ENCODE measurements around the gene SEMA5B. TPM values are rescaled to one million over a fixed set of nuclear protein-coding genes. Genes with fewer than 3 reads are reported as not detected.
A peak's percentile ranks its signal among the peaks of the same experiment; 100 is the strongest.

Gene SEMA5B
- total RNA-seq, 2 experiments from 2014 or later: 0.30 TPM; not detected in 1

DNA sequence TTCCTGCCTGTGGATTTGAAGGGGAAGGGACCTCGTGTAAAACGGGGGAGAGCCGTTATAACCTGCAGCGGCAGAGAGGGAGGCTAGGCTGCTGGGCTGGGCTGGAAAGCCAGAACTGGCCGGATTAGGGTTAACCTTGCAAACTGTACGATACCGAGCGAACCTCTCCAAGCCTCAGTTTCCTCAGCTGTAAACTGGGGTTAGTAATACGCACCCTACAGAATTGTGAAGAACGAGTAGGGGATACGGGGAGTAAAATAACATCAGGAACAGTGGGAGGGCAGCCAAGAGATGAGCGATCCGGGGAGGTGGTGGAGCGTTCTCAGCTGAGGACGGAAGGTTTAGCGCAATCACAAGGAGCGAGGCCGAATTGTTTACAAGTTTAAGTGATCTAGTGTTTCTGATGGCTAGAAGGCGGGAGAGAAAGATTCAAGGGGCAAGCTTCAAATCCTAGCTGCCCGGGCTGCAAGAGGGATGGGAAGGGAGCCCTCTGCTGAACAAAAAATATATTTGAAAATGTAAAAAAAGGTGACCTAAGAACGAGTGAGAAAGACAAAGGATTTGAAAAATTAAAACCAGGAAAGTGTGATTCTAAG is 768 bp upstream of the SEMA5B start:
- DNase-seq: peak; percentile 22
- Mint-ChIP-seq H3K4me3 (peak overlapping the region; percentile 33), H3K36me3 (ENCODE audit: low read depth) (no peaks in the 10 kb centered on the region), H3K27me3 (peaks cover 36% of the 10 kb centered on the region), H3K4me1 (peaks cover 16% of the 10 kb centered on the region), H3K9me3 (no peaks in the 10 kb centered on the region), H3K27ac (no peak overlapping the region)
- ChIA-PET POLR2A (no interaction called here), CTCF (interaction anchor here (0.8 to 2.5 kb wide), 13 partner anchors 9 to 273 kb away, joined by 3 to 23 read pairs (median 4); no protein-coding TSS in a partner anchor)

DNA sequence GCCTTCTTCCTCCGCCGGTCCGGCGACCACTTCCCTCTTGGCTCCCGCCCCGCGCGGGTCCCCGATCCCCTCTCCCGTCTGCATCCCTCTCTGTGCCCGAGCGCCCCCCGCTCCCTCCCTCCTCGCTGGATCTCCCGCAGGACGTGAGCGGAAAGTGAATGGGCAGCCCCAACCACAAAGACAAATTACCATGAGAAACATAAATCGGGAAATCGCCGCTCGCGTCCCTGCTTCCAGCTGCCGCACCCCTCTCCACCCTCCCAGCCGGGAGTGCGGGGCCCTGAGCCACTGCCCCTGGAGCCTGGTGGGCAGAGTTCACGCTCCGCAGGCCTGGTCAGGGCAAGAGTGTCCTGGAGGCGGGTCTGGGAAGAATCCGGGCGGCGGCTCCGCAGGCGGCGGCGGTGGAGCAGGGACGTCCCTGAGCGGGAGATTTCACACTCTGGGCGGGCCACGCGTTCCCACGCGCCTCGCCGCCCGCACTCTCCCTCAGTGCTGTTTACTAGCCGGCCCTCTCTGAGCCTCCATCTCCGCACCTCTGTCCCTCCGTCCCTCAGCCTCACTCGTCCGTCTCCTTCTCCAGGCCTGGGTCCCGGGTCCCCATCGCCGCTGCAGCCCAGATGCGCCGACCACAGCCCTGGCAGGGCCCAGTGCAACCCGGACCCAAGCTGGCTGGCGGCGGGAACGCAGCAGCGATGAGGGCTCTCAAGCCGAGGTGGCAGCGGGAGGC is 835 bp downstream of the SEMA5B start:
- peaks cover 51% of the 10 kb centered on the region for H3K27me3 Mint-ChIP-seq
- peaks cover 16% of the 10 kb centered on the region for H3K4me1 Mint-ChIP-seq
- POLR2A ChIA-PET: no interaction called here
- no peaks in the 10 kb centered on the region for H3K9me3 Mint-ChIP-seq
- DNase-seq: no peak
- H3K36me3 Mint-ChIP-seq (ENCODE audit: low read depth): no peaks in the 10 kb centered on the region
- H3K4me3 Mint-ChIP-seq: peak overlapping the region; percentile 3
- no peak overlapping the region for H3K27ac Mint-ChIP-seq
- CTCF ChIA-PET: interaction anchor here (0.7 to 2.5 kb wide), 6 partner anchors 35 to 276 kb away, joined by 3 to 23 read pairs (median 4); no protein-coding TSS in a partner anchor

DNA sequence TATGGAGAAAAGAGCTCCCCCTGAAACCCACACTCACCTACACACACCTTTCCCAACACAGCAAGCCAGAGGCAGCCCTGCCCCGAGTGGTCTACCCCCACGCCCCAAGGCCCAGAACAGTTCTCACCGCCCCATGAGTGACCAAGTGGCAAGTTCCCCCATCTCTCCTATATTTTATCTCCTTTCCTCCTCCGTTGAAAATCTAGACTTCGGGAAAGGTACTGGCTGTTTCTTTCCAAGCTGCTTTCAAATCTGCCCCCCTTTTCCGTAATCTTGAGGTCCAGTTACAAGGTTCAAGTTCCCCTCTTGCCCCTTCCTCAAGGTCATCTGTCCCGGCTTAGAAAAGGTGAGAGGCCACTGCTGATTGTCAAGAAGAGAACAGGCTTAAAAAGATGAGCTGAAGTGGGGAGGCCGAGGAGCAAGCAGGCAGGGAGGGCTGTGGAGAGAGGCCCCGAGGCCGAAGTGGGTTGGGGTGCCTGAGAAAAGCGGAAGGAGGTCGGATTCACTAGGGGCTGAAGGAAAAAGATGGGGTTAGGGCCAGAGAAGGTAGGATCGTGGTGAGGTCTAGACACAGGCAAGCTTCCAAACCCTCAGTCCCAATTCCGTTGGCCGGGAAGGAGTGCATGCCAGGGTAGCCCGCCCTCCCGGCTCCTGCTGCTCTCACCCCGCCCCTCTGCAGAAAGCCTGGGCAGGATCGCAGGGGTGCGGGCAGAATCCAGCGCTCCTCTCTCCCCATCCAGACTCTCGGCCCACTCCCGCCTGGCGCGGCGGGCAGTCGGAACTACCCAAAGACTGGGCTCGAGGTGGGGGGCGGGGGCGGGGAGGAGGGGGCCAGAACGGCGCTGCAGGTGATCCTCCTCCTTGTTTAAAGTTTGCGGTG is 1.7 kb downstream of the SEMA5B start:
- Mint-ChIP-seq H3K4me3 (peak overlapping the region; percentile 30), H3K27ac (no peak overlapping the region), H3K4me1 (peaks cover 16% of the 10 kb centered on the region), H3K9me3 (no peaks in the 10 kb centered on the region), H3K27me3 (peaks cover 58% of the 10 kb centered on the region), H3K36me3 (ENCODE audit: low read depth) (no peaks in the 10 kb centered on the region)
- DNase-seq: no peak
- ChIA-PET CTCF (interaction anchor here (2.3 kb wide), 1 partner anchor 271 kb away, joined by 9 read pairs; no protein-coding TSS in a partner anchor), POLR2A (no interaction called here)

DNA sequence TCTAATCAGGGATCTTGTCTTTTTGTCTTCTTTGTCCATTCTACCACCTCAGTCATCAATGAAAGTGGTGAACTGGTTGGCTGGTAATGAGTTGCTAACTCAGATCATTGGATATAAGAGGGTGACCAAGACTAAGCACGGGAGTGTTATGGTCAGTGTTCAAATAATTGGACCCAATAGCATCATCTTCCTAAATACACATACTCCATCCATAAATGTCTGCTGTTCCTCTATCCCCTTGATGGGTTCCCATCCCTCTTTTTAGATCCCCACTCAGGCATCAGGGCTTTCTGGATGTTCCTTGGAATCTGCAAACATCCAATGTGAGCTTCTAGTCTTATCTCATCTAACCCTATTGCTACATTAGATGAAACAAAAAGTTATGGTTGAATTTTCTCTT is 3.5 kb downstream of the SEMA5B start:
- Mint-ChIP-seq H3K4me1 (peaks cover 16% of the 10 kb centered on the region), H3K27me3 (peaks cover 69% of the 10 kb centered on the region), H3K27ac (no peak overlapping the region), H3K4me3 (no peak overlapping the region), H3K36me3 (ENCODE audit: low read depth) (no peaks in the 10 kb centered on the region), H3K9me3 (no peaks in the 10 kb centered on the region)
- ChIA-PET CTCF (interaction anchor here (2.3 kb wide), 1 partner anchor 269 kb away, joined by 9 read pairs; no protein-coding TSS in a partner anchor), POLR2A (no interaction called here)
- no peak for DNase-seq

DNA sequence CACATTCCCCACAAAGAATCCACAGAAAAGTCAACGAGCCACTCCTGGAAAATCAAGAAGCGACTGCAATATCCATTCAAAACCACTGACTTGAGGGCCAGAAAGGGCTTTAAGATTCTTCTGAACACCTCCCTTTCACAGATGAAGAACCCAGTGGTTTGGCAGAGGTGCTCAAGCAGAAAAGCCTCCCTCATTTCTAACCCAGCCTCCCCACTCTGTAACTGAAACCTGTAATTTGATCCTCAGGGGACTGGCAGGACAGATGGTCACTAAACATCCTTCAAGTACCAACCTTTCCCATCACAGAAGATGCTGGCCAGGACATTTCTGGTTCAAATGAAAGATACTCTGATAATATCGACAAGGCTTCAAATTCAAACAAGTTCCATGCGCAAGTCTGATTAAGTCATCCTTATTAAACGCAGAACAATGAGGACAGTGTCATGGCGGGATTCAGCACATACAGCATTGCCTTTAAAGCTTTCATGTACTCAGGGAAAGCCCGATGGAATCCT is 5.5 kb downstream of the SEMA5B start:
- H3K27ac Mint-ChIP-seq: no peak overlapping the region
- H3K36me3 Mint-ChIP-seq (ENCODE audit: low read depth): no peaks in the 10 kb centered on the region
- H3K27me3 Mint-ChIP-seq: peaks cover 80% of the 10 kb centered on the region
- peaks cover 9% of the 10 kb centered on the region for H3K4me1 Mint-ChIP-seq
- POLR2A ChIA-PET: no interaction called here
- H3K9me3 Mint-ChIP-seq: no peaks in the 10 kb centered on the region
- CTCF ChIA-PET: no interaction called here
- no peak overlapping the region for H3K4me3 Mint-ChIP-seq
- no peak for DNase-seq

DNA sequence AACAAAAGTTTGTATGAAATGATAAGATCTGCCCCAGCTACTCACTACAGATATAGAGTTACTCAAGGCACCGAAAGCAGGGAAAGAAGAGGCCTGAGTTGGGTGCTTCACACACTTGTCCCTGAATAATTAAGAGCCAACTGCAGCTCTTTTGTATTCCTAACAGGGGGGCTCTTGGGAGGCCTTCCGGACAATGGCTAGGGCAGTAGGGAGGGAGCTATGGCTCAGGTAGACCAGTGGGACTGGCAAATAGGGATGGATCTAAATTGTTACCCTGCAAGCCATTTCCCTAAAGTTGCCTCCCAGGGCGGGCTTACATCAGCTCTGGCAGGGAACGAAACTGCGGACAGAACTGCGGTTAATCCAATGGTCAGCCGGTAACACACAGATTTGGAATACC is 6.2 kb downstream of the SEMA5B start:
- H3K4me3 Mint-ChIP-seq: no peak overlapping the region
- CTCF ChIA-PET: no interaction called here
- peaks cover 74% of the 10 kb centered on the region for H3K27me3 Mint-ChIP-seq
- H3K4me1 Mint-ChIP-seq: peaks cover 4% of the 10 kb centered on the region
- DNase-seq: no peak
- POLR2A ChIA-PET: no interaction called here
- H3K9me3 Mint-ChIP-seq: no peaks in the 10 kb centered on the region
- H3K27ac Mint-ChIP-seq: no peak overlapping the region
- H3K36me3 Mint-ChIP-seq (ENCODE audit: low read depth): no peaks in the 10 kb centered on the region

DNA sequence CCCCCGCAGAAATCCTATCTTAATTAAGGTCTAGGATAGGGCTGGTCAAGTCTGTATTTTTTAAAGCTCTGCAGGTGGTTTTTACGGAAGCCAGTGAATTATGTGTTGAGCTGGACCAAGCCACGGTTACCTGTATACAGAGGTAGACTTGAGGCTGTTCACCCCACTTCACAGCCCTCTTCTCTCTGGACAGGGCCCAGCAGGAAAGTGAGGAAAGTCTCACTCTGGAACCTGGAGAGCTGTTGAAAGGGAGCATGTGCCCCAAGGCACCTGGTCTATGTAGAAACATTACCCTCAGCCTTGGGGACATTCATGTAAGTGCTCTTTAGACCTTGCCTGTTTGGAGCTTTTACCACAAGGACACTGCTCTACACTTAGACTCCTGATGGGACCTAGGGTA is 6.9 kb downstream of the SEMA5B start:
- Mint-ChIP-seq H3K27me3 (peaks cover 69% of the 10 kb centered on the region), H3K9me3 (no peaks in the 10 kb centered on the region), H3K27ac (no peak overlapping the region), H3K4me1 (peaks cover under 1% of the 10 kb centered on the region), H3K4me3 (no peak overlapping the region), H3K36me3 (ENCODE audit: low read depth) (no peaks in the 10 kb centered on the region)
- POLR2A ChIA-PET: no interaction called here
- CTCF ChIA-PET: interaction anchor here (1.2 kb wide), 1 partner anchor 11 kb away, joined by 4 read pairs; no protein-coding TSS in a partner anchor
- DNase-seq: no peak

DNA sequence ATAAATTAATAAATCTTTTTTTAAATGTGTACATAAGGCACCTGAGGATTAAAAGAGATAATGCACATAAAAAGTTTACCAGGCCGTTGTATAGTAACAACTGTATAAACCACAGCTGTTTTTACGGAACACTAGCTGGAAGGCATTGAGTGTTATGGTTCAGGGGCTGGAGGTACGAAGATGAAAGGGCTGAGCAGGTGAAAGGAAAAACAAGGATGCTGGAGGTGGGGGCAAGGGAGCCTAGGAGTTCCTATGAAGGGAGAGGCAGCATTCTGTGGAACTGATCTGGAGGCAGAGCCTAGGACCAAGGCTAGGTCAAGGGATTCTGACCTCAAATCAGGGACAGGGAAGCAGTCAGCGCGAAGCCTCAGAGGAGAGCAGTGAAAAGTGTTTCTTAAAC is 8.0 kb downstream of the SEMA5B start:
- Mint-ChIP-seq H3K27me3 (peaks cover 65% of the 10 kb centered on the region), H3K4me1 (no peaks in the 10 kb centered on the region), H3K4me3 (no peak overlapping the region), H3K27ac (no peak overlapping the region), H3K9me3 (no peaks in the 10 kb centered on the region), H3K36me3 (ENCODE audit: low read depth) (no peaks in the 10 kb centered on the region)
- CTCF ChIA-PET: interaction anchor here (0.5 to 1.1 kb wide), 2 partner anchors 9 to 1473 kb away, joined by 4 to 6 read pairs; partner anchors contain the start of gene SEMA5B
- POLR2A ChIA-PET: no interaction called here
- DNase-seq: no peak

DNA sequence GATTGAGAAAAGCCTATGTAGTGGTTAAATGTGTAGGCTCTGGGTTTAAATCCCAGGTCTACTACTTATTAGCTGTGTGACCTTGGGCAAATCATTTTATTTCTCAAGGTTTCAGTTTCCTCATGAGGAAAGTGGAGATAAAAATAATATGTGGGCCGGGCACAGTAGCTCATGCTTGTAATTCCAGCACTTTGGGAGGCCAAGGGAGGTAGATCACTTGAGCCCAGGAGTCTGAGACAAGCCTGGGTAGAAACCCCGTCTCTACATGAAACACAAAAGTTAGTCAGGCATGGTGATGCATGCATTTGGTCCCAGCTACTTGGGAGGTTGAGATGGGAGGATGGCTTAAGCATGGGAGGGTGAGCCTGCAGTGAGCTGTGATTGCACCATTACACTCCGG is 8.4 kb downstream of the SEMA5B start:
- Mint-ChIP-seq H3K4me3 (no peak overlapping the region), H3K4me1 (no peaks in the 10 kb centered on the region), H3K27ac (no peak overlapping the region), H3K36me3 (ENCODE audit: low read depth) (no peaks in the 10 kb centered on the region), H3K27me3 (peaks cover 64% of the 10 kb centered on the region), H3K9me3 (no peaks in the 10 kb centered on the region)
- ChIA-PET POLR2A (no interaction called here), CTCF (interaction anchor here (0.5 to 1.1 kb wide), 2 partner anchors 9 to 1472 kb away, joined by 4 to 6 read pairs; partner anchors contain the start of gene SEMA5B)
- DNase-seq: no peak

DNA sequence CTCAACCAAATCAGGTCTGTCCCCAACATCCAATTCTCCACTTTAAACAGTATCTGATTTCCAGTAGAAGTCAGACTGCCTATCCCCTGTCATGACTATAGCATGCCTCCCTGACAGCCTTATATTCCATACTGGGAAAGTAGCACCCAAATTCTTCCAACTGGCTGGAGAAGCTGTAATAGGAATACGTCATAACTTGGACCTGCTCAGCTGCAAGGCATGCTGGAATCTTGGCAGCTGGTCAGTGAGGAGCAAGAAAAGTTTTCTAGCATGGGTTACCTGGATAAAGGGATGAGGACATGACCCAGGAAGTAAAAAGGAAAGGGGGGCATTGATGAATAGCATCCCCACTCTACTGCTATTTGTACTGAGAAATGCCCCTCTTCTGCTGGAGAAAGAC is 8.9 kb downstream of the SEMA5B start:
- Mint-ChIP-seq H3K27me3 (peaks cover 63% of the 10 kb centered on the region), H3K36me3 (ENCODE audit: low read depth) (no peaks in the 10 kb centered on the region), H3K4me1 (no peaks in the 10 kb centered on the region), H3K27ac (no peak overlapping the region), H3K9me3 (no peaks in the 10 kb centered on the region), H3K4me3 (no peak overlapping the region)
- POLR2A ChIA-PET: no interaction called here
- CTCF ChIA-PET: interaction anchor here (1.1 kb wide), 1 partner anchor 10 kb away, joined by 6 read pairs; the partner anchor contains the start of gene SEMA5B
- DNase-seq: no peak

DNA sequence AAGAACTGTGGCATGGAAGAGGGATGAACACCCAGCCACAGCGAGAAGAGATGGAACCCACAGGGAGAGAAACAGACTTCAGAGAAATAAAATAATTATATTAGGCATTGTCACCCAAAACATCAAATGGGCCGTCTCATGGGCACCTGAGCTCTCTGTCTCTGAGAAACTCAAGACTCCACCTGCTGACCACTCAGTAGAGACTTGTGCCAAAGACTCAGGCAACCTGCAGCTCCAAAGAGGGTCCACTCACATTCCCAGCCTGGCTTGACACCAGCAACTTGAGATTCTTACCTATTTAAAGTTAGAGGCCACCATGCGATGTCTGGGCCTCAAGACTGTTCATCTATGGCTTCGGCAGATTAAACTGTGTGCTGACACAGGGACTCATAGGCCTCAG is 12.0 kb downstream of the SEMA5B start:
- H3K9me3 Mint-ChIP-seq: no peaks in the 10 kb centered on the region
- no peak for DNase-seq
- H3K4me1 Mint-ChIP-seq: no peaks in the 10 kb centered on the region
- H3K27ac Mint-ChIP-seq: no peak overlapping the region
- CTCF ChIA-PET: interaction anchor here (1.3 to 1.5 kb wide), 2 partner anchors 157 to 261 kb away, joined by 5 read pairs; no protein-coding TSS in a partner anchor
- H3K4me3 Mint-ChIP-seq: no peak overlapping the region
- POLR2A ChIA-PET: no interaction called here
- peaks cover 45% of the 10 kb centered on the region for H3K27me3 Mint-ChIP-seq
- no peaks in the 10 kb centered on the region for H3K36me3 Mint-ChIP-seq (ENCODE audit: low read depth)

DNA sequence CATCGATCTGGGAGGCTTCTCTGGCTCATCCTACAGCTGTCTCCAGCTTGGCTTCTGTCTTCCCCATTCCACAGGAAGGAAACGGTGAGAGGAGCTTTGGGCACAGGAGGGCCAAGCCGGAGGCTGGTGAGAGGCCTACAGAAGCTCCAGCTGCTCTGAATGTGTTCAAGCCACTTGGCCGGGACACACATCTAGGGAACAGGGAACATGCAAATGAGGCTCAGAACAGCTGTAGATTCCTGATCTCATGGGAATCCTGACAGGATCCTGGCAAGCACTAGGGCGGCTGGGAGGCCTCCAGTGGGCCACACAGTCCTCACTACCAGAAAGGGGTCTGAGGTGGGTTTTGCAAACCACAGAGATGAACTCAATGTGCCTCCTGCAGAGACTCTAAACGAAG is 13.7 kb downstream of the SEMA5B start:
- H3K27ac Mint-ChIP-seq: no peak overlapping the region
- no peaks in the 10 kb centered on the region for H3K9me3 Mint-ChIP-seq
- H3K36me3 Mint-ChIP-seq (ENCODE audit: low read depth): no peaks in the 10 kb centered on the region
- H3K27me3 Mint-ChIP-seq: peaks cover 49% of the 10 kb centered on the region
- no peaks in the 10 kb centered on the region for H3K4me1 Mint-ChIP-seq
- ChIA-PET POLR2A (interaction anchor here (0.9 kb wide), 1 partner anchor 9 kb away, joined by 4 read pairs; no protein-coding TSS in a partner anchor), CTCF (interaction anchor here (1.0 kb wide), 1 partner anchor 15 kb away, joined by 3 read pairs; no protein-coding TSS in a partner anchor)
- no peak overlapping the region for H3K4me3 Mint-ChIP-seq
- no peak for DNase-seq

DNA sequence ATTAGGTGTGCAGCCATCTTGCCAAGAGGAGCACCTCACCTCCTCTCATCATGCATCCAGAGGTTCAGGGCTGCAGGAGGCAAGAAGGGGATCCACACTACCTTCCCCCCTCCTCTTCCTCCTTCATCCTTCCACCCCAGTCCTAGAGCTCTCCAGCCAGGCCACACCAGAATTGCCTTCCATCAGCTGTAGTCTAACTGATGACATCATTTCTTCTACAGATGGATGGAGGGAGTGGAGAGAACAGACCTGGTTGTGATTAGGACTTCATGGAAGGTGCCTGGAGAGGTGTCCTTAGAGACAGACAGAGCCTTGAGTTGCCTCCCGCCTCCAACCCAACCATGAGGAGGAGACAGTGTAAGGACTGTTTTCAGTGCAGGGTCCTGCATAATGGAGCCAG is 14.9 kb downstream of the SEMA5B start:
- ChIA-PET POLR2A (no interaction called here), CTCF (no interaction called here)
- H3K4me1 Mint-ChIP-seq: no peaks in the 10 kb centered on the region
- no peaks in the 10 kb centered on the region for H3K36me3 Mint-ChIP-seq (ENCODE audit: low read depth)
- H3K27ac Mint-ChIP-seq: no peak overlapping the region
- H3K4me3 Mint-ChIP-seq: no peak overlapping the region
- H3K27me3 Mint-ChIP-seq: peaks cover 51% of the 10 kb centered on the region
- H3K9me3 Mint-ChIP-seq: no peaks in the 10 kb centered on the region
- DNase-seq: no peak

Data from activated CD4-positive, alpha-beta memory T cell treated with anti-CD3 and anti-CD28 coated beads, Interleukin-2, amount 10 ng/mL, durations not matched to agents 7 days and 5 days (primary cell).